GM12872 (cell line): ENCODE measurements around the gene OR13G1.

ENCODE experiments used
- CTCF ChIP-seq: IDR thresholded peaks from 3 replicates; pipeline ENCODE4 v1.5.1; 2011; ENCODE audit warnings: low read depth, mild to moderate bottlenecking, low read length, moderate library complexity; ENCODE audit not compliant: insufficient read depth

The OR13G1 gene

GRCh38 chr1:247669225-247669624 is 10.3 kb downstream of the OR13G1 start:
- TF ChIP-seq CTCF = no peak

- no peak for TF ChIP-seq CTCF
Measured at GRCh38 chr1:247656221-247656875, 23.2 kb downstream of the OR13G1 start.

- TF ChIP-seq CTCF = no peak
Measured at GRCh38 chr1:247653040-247653439, 26.5 kb downstream of the OR13G1 start.

- TF ChIP-seq CTCF = no peak
Measured at GRCh38 chr1:247647864-247648263, 31.7 kb downstream of the OR13G1 start.

- no peak for TF ChIP-seq CTCF
Measured at GRCh38 chr1:247646867-247647266, 32.7 kb downstream of the OR13G1 start.

GRCh38 chr1:247642742-247643141 is 36.8 kb downstream of the OR13G1 start:
- TF ChIP-seq CTCF = no peak

GRCh38 chr1:247639381-247639981 is 40.1 kb downstream of the OR13G1 start:
- no peak for TF ChIP-seq CTCF
